Astrocyte (in vitro differentiated cells and primary cell): Measurements from ENCODE around the gene TSPAN32. TPM values are rescaled to one million over a fixed set of nuclear protein-coding genes. Genes with fewer than 3 reads are reported as not detected.

Source experiments
- DNase-seq: peaks from one replicate; pipeline ENCODE4 v3.0.0-alpha.2; 2010; ENCODE audit warnings: low read depth
- FAIRE-seq: peaks from 2 replicates; lab custom pipeline; 2011; peaks lifted over from hg19 to GRCh38; lab: Jason Lieb, UNC
- H2AFZ ChIP-seq: 2 replicates; pipeline ENCODE4 v1.6.0; 2012; ENCODE audit warnings: low read depth, low read length, inconsistent platforms
- H3K27ac ChIP-seq: 2 replicates; pipeline ENCODE4 v1.5.1; 2011; ENCODE audit warnings: low read depth, low read length, inconsistent platforms
- H3K27me3 ChIP-seq: 2 replicates; pipeline ENCODE4 v1.6.0; 2011; ENCODE audit warnings: low read length, inconsistent platforms; ENCODE audit not compliant: insufficient read depth
- H3K36me3 ChIP-seq: 2 replicates; pipeline ENCODE4 v1.5.1; 2011; ENCODE audit warnings: low read length, inconsistent platforms; ENCODE audit not compliant: insufficient read depth
- H3K4me1 ChIP-seq: 2 replicates; pipeline ENCODE4 v1.5.1; 2011; ENCODE audit warnings: low read length, inconsistent platforms; ENCODE audit not compliant: insufficient read depth
- H3K4me2 ChIP-seq: 2 replicates; pipeline ENCODE4 v1.6.0; 2012; ENCODE audit warnings: low read length, inconsistent platforms
- H3K4me3 ChIP-seq: 2 replicates; pipeline ENCODE4 v1.5.1; 2011; ENCODE audit warnings: low read depth, mild to moderate bottlenecking, low read length, inconsistent platforms; ENCODE audit not compliant: insufficient read depth
- H3K79me2 ChIP-seq: 2 replicates; pipeline ENCODE4 v1.6.0; 2012; ENCODE audit warnings: mild to moderate bottlenecking, low read length, inconsistent platforms; ENCODE audit not compliant: insufficient read depth
- H3K9ac ChIP-seq: 2 replicates; pipeline ENCODE4 v1.6.0; 2012; ENCODE audit warnings: mild to moderate bottlenecking, low read length, inconsistent platforms
- H3K9me3 ChIP-seq: 2 replicates; pipeline ENCODE4 v1.5.1; 2012; ENCODE audit warnings: low read depth, mild to moderate bottlenecking, low read length, inconsistent platforms; ENCODE audit not compliant: insufficient read depth
- H4K20me1 ChIP-seq: 2 replicates; pipeline ENCODE4 v1.6.0; 2012; ENCODE audit warnings: low read length, inconsistent platforms; ENCODE audit not compliant: insufficient read depth
- H3K27ac Mint-ChIP-seq: one replicate; pipeline ENCODE4 v1.8.0; 2021; ENCODE audit warnings: mild to moderate bottlenecking, mixed read lengths; ENCODE audit not compliant: unreplicated experiment
- H3K27me3 Mint-ChIP-seq: one replicate; pipeline ENCODE4 v1.8.0; 2021; ENCODE audit warnings: low read depth, mixed read lengths; ENCODE audit not compliant: unreplicated experiment
- H3K36me3 Mint-ChIP-seq: one replicate; pipeline ENCODE4 v1.8.0; 2021; ENCODE audit warnings: low read depth, mixed read lengths; ENCODE audit not compliant: unreplicated experiment
- H3K4me1 Mint-ChIP-seq: one replicate; pipeline ENCODE4 v1.8.0; 2021; ENCODE audit warnings: low read depth, mixed read lengths; ENCODE audit not compliant: unreplicated experiment
- H3K4me3 Mint-ChIP-seq: one replicate; pipeline ENCODE4 v1.8.0; 2021; ENCODE audit warnings: mild to moderate bottlenecking, moderate library complexity, mixed read lengths; ENCODE audit not compliant: unreplicated experiment
- H3K9me3 Mint-ChIP-seq: one replicate; pipeline ENCODE4 v1.8.0; 2021; ENCODE audit warnings: mild to moderate bottlenecking, mixed read lengths; ENCODE audit not compliant: unreplicated experiment
- EZH2 ChIP-seq: IDR thresholded peaks from 2 replicates; pipeline ENCODE4 v1.6.1; 2012; ENCODE audit warnings: mild to moderate bottlenecking, low read length, inconsistent platforms; ENCODE audit not compliant: insufficient read depth
- total RNA-seq: library from RNA; stranded (reverse); gene quantifications from 2 replicates; pipeline ENCODE4 v1.2.1, GENCODE V29; 2021
- TF ChIP-seq, protein P1 (sequence below): IDR thresholded peaks from 2 replicates; pipeline ENCODE4 v1.5.1; 2011; ENCODE audit warnings: low read depth, mild to moderate bottlenecking, inconsistent platforms, low read length, moderate library complexity; ENCODE audit not compliant: insufficient read depth

TSPAN32 gene
- total RNA-seq, 1 donor from 2014 or later: not detected

DNA sequence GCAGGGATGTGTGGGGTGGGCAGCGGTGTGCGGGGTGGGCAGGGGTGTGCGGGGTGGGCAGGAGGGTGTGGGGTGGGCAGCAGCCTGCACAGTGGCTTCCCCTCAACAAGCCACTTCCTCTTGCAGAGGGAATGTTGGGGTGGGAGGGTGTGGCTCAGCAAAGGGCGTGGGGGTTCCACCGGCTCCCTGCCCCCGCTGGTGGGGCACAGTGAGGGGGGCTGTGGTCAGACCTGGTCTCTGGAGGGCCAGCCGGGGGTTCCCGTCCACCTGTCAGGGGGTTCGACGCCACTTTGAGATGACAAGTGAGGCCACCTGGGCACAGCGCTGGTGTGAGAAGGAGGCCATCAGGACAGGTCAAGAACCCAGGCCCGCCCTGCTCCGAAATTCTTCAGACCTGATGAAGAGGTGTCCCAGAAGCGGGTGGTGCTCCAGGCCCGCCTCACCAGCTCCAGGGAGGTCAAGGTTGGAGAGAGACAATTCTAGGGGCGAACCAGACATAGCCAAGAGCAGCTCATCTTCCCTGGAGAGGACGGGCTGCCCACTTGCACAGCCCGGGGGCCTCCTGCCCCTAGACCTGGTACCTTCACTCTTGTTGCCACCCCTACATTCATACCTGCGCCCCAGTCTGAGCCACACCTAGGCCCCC is 1.4 kb upstream of the TSPAN32 start:
- Mint-ChIP-seq H3K4me1 (peaks cover 3% of the 10 kb centered on the region), H3K27me3 (peaks cover 23% of the 10 kb centered on the region), H3K27ac (no peak overlapping the region), H3K36me3 (no peaks in the 10 kb centered on the region), H3K4me3 (no peak overlapping the region), H3K9me3 (no peaks in the 10 kb centered on the region)
- H3K27me3 ChIP-seq: peaks cover 3% of the 10 kb centered on the region
- DNase-seq (no peak), FAIRE-seq (no peak)
- H3K9me3 ChIP-seq: no peaks in the 10 kb centered on the region
- H3K9ac ChIP-seq: no peak overlapping the region
- H3K4me3 ChIP-seq: no peak overlapping the region
- H3K27ac ChIP-seq: no peak overlapping the region
- no peaks in the 10 kb centered on the region for H3K36me3 ChIP-seq
- H3K4me2 ChIP-seq: no peak overlapping the region
- H4K20me1 ChIP-seq: no peaks in the 10 kb centered on the region
- no peak overlapping the region for H2AFZ ChIP-seq
- TF ChIP-seq EZH2: no peak
- TF ChIP-seq, protein P1, sequence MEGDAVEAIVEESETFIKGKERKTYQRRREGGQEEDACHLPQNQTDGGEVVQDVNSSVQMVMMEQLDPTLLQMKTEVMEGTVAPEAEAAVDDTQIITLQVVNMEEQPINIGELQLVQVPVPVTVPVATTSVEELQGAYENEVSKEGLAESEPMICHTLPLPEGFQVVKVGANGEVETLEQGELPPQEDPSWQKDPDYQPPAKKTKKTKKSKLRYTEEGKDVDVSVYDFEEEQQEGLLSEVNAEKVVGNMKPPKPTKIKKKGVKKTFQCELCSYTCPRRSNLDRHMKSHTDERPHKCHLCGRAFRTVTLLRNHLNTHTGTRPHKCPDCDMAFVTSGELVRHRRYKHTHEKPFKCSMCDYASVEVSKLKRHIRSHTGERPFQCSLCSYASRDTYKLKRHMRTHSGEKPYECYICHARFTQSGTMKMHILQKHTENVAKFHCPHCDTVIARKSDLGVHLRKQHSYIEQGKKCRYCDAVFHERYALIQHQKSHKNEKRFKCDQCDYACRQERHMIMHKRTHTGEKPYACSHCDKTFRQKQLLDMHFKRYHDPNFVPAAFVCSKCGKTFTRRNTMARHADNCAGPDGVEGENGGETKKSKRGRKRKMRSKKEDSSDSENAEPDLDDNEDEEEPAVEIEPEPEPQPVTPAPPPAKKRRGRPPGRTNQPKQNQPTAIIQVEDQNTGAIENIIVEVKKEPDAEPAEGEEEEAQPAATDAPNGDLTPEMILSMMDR: no peak
- H3K4me1 ChIP-seq: no peaks in the 10 kb centered on the region
- H3K79me2 ChIP-seq: no peaks in the 10 kb centered on the region

DNA sequence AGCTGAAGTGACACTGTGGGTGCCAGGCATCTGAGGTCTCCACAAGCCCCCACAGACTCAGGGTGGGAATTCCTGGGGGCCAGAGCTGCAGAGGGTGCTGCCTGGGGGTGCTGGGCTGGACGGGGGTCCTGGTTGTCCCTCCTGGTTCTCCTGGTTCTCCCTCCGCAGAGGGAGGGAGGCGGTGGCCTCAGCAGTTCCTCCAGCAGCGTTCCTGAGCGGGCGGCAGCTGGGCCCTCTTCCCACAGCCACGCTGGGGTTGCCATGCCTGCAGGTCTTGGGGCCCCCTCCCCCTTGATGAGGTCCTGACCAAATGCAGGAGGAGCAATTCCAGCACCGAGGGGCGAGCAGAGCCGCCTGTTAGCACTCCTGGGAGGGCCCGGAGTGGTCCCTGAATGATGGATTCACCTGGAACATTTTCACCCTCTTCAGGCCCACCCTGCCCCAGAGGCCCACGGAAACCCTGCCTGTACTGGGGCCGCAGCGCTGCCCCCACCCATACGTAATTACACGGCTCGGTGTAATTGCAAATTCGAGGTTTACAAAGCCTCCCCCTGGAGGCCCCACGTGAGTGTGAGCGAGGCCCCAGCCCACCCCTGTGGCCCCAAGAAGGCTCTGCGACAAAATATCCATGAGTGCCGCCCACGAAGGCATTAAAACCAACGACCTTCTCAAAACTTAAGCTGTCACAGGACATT is 730 bp upstream of the TSPAN32 start:
- H3K4me2 ChIP-seq: no peak overlapping the region
- Mint-ChIP-seq H3K4me3 (no peak overlapping the region), H3K27ac (no peak overlapping the region), H3K36me3 (no peaks in the 10 kb centered on the region), H3K4me1 (peaks cover 5% of the 10 kb centered on the region), H3K27me3 (peaks cover 18% of the 10 kb centered on the region), H3K9me3 (no peaks in the 10 kb centered on the region)
- DNase-seq (no peak), FAIRE-seq (no peak)
- no peaks in the 10 kb centered on the region for H3K9me3 ChIP-seq
- TF ChIP-seq, protein P1: no peak
- no peak for TF ChIP-seq EZH2
- H3K27ac ChIP-seq: no peak overlapping the region
- H3K79me2 ChIP-seq: no peaks in the 10 kb centered on the region
- no peaks in the 10 kb centered on the region for H4K20me1 ChIP-seq
- H3K4me1 ChIP-seq: peaks cover 6% of the 10 kb centered on the region
- H3K9ac ChIP-seq: no peak overlapping the region
- H3K36me3 ChIP-seq: no peaks in the 10 kb centered on the region
- H3K27me3 ChIP-seq: peaks cover 3% of the 10 kb centered on the region
- H3K4me3 ChIP-seq: no peak overlapping the region
- no peak overlapping the region for H2AFZ ChIP-seq
